DND-41 (cell line): Measurements from ENCODE around the gene SPEG.

Experiments
- CTCF ChIP-seq: IDR thresholded peaks from 2 replicates; pipeline ENCODE4 v1.5.1; 2012; ENCODE audit warnings: borderline replicate concordance, low read length, moderate library complexity, mild to moderate bottlenecking; ENCODE audit not compliant: poor library complexity, severe bottlenecking; ENCODE audit errors: extremely low read depth
- EZH2 ChIP-seq: IDR thresholded peaks from 3 replicates; pipeline ENCODE4 v1.6.1; 2012; ENCODE audit warnings: borderline replicate concordance, low read depth, mild to moderate bottlenecking, moderate library complexity, low read length, inconsistent platforms; ENCODE audit not compliant: severe bottlenecking

- TF ChIP-seq EZH2 (no peak), CTCF (no peak)
Measured at GRCh38 chr2:219471476-219472371, 37.1 kb downstream of the SPEG start.
